IMR-90 (cell line): Measurements from ENCODE around the gene AKT2. TPM values are rescaled to one million over a fixed set of nuclear protein-coding genes. Genes with fewer than 3 reads are reported as not detected.

Source experiments
- ATAC-seq: fragments of 200-7000 bp; cut with Tn5 transposase; 2 replicates; pipeline ENCODE4 v1.9.1; 2020; ENCODE audit warnings: low read depth, mild to moderate bottlenecking, moderate library complexity
- BruUV-seq: library from RNA; stranded (reverse); fragments of 400-500 nt; replicated peaks from 2 replicates; lab custom pipeline; 2021; lab: Mats Ljungman, UMichigan
- CTCF ChIA-PET: fragments of 300-600 bp; formaldehyde crosslinking; extraction: SDS; loops from one replicate; lab custom pipeline; 2021; ENCODE audit warnings: antibody characterized with exemption; lab: Yijun Ruan, JAX
- POLR2A ChIA-PET: fragments of 300-600 bp; sonication (Branson Sonifier 250); formaldehyde crosslinking; loops from one replicate; lab custom pipeline; 2022; ENCODE audit warnings: antibody characterized with exemption; ENCODE audit not compliant: unreplicated experiment; lab: Charles Lee
- DNase-seq: peaks from one replicate; pipeline ENCODE4 v3.0.0; 2013
- H2AFZ ChIP-seq: replicated peaks from 2 replicates; pipeline ENCODE3; 2013; ENCODE audit warnings: low read length, mild to moderate bottlenecking; ENCODE audit not compliant: poor library complexity
- H2AK5ac ChIP-seq: 2 replicates; pipeline ENCODE4 v1.6.1; 2013; ENCODE audit warnings: low read depth, low read length, inconsistent platforms
- H2AK9ac ChIP-seq: replicated peaks from 2 replicates; pipeline ENCODE3; 2013; ENCODE audit warnings: mild to moderate bottlenecking, low read depth, low read length, moderate library complexity; ENCODE audit not compliant: poor library complexity
- H2BK120ac ChIP-seq: 2 replicates; pipeline ENCODE4 v1.6.1; 2013; ENCODE audit warnings: low read depth, low read length, inconsistent platforms
- H2BK15ac ChIP-seq: 3 replicates; pipeline ENCODE4 v1.6.1; 2013; ENCODE audit warnings: low read depth, low read length, inconsistent platforms
- H2BK20ac ChIP-seq: 2 replicates; pipeline ENCODE4 v1.6.1; 2013; ENCODE audit warnings: low read depth, mild to moderate bottlenecking, inconsistent platforms, low read length, moderate library complexity
- H2BK5ac ChIP-seq: 2 replicates; pipeline ENCODE4 v1.6.1; 2013; ENCODE audit warnings: mild to moderate bottlenecking, low read depth, low read length, inconsistent platforms; ENCODE audit not compliant: poor library complexity, severe bottlenecking
- H3K14ac ChIP-seq: replicated peaks from 2 replicates; pipeline ENCODE4 v1.6.1; 2013; ENCODE audit warnings: low read depth, low read length, inconsistent platforms
- H3K18ac ChIP-seq: 2 replicates; pipeline ENCODE4 v1.6.1; 2013; ENCODE audit warnings: low read depth, low read length, control low read depth
- H3K23ac ChIP-seq: 2 replicates; pipeline ENCODE4 v1.6.1; 2013; ENCODE audit warnings: low read depth, low read length, inconsistent platforms
- H3K27ac ChIP-seq: 2 replicates; pipeline ENCODE4 v1.5.1; 2013; ENCODE audit warnings: mild to moderate bottlenecking, control low read depth, low read length; ENCODE audit not compliant: insufficient read depth
- H3K27me3 ChIP-seq: 2 replicates; pipeline ENCODE4 v1.6.1; 2013; ENCODE audit warnings: low read length; ENCODE audit not compliant: control insufficient read depth, insufficient read depth
- H3K36me3 ChIP-seq: 2 replicates; pipeline ENCODE4 v1.6.1; 2013; ENCODE audit warnings: low read length, mixed read lengths; ENCODE audit not compliant: control insufficient read depth, insufficient read depth
- H3K4ac ChIP-seq: 2 replicates; pipeline ENCODE4 v1.6.1; 2013; ENCODE audit warnings: low read depth, low read length, inconsistent platforms
- H3K4me1 ChIP-seq: 2 replicates; pipeline ENCODE4 v1.6.1; 2013; ENCODE audit warnings: low read length, mixed read lengths; ENCODE audit not compliant: control insufficient read depth, insufficient read depth
- H3K4me2 ChIP-seq: 2 replicates; pipeline ENCODE4 v1.6.1; 2013; ENCODE audit warnings: low read depth, mild to moderate bottlenecking, control low read depth, low read length, moderate library complexity
- H3K4me3 ChIP-seq: 2 replicates; pipeline ENCODE4 v1.5.1; 2013; ENCODE audit warnings: low read depth, mild to moderate bottlenecking, control low read depth, low read length, moderate library complexity; ENCODE audit not compliant: insufficient read depth
- H3K56ac ChIP-seq: 2 replicates; pipeline ENCODE4 v1.6.1; 2013; ENCODE audit warnings: low read length, inconsistent platforms; ENCODE audit not compliant: insufficient read depth; ENCODE audit errors: extremely low read depth
- H3K79me1 ChIP-seq, 2 experiments: 2 replicates each; pipeline ENCODE4 v1.6.1; 2013; ENCODE audit warnings: low read length in 2 of 2, inconsistent platforms in 1 of 2, low read depth in 1 of 2
- H3K9ac ChIP-seq: 2 replicates; pipeline ENCODE4 v1.6.1; 2013; ENCODE audit warnings: low read depth, low read length, control low read depth
- H3K9me1 ChIP-seq: 2 replicates; pipeline ENCODE4 v1.6.1; 2013; ENCODE audit warnings: low read length, inconsistent platforms; ENCODE audit not compliant: insufficient read depth
- H3K9me3 ChIP-seq: 2 replicates; pipeline ENCODE4 v1.6.1; 2013; ENCODE audit warnings: low read length; ENCODE audit not compliant: control insufficient read depth, insufficient read depth
- H4K20me1 ChIP-seq: 2 replicates; pipeline ENCODE4 v1.6.1; 2013; ENCODE audit warnings: low read length, inconsistent platforms; ENCODE audit not compliant: insufficient read depth
- H4K5ac ChIP-seq: 2 replicates; pipeline ENCODE4 v1.6.1; 2013; ENCODE audit warnings: mild to moderate bottlenecking, low read depth, low read length, control low read depth
- H4K8ac ChIP-seq, 2 experiments: 2 replicates each; pipeline ENCODE4 v1.6.1; 2013; ENCODE audit warnings: low read depth in 2 of 2, low read length in 2 of 2, control low read depth in 1 of 2, inconsistent platforms in 1 of 2
- H4K91ac ChIP-seq: 2 replicates; pipeline ENCODE4 v1.6.1; 2013; ENCODE audit warnings: low read depth, low read length, inconsistent platforms; ENCODE audit not compliant: insufficient read depth
- CEBPB ChIP-seq: IDR thresholded peaks from 2 replicates; pipeline ENCODE4 v1.6.1; 2012; ENCODE audit warnings: low read depth, low read length, improper control_type of control experiment
- CHD1 ChIP-seq: IDR thresholded peaks from 2 replicates; pipeline ENCODE4 v1.6.1; 2012; ENCODE audit warnings: low read depth, low read length, improper control_type of control experiment
- FOS ChIP-seq: fragments of 150-350 bp; IDR thresholded peaks from 2 replicates; pipeline ENCODE4 v1.6.1; 2016; ENCODE audit warnings: low read depth, low read length
- MAFK ChIP-seq: IDR thresholded peaks from 2 replicates; pipeline ENCODE4 v1.6.1; 2012; ENCODE audit warnings: low read depth, low read length, improper control_type of control experiment
- MAZ ChIP-seq: IDR thresholded peaks from 2 replicates; pipeline ENCODE4 v1.6.1; 2012; ENCODE audit warnings: low read depth, mild to moderate bottlenecking, low read length, improper control_type of control experiment, moderate library complexity, borderline replicate concordance
- MXI1 ChIP-seq: IDR thresholded peaks from 2 replicates; pipeline ENCODE4 v1.6.1; 2012; ENCODE audit warnings: low read depth, mild to moderate bottlenecking, low read length, moderate library complexity, borderline replicate concordance
- NFE2L2 ChIP-seq: fragments of 150-350 bp; IDR thresholded peaks from 2 replicates; pipeline ENCODE4 v1.6.1; 2016; ENCODE audit warnings: low read depth, mild to moderate bottlenecking, low read length
- POLR2A ChIP-seq: IDR thresholded peaks from 2 replicates; pipeline ENCODE4 v1.6.1; 2012; ENCODE audit warnings: mild to moderate bottlenecking, low read depth, low read length
- RAD21 ChIP-seq: IDR thresholded peaks from 2 replicates; pipeline ENCODE4 v1.6.1; 2012; ENCODE audit warnings: low read length, improper control_type of control experiment
- RCOR1 ChIP-seq: IDR thresholded peaks from 2 replicates; pipeline ENCODE4 v1.6.1; 2012; ENCODE audit warnings: mild to moderate bottlenecking, low read length, improper control_type of control experiment; ENCODE audit not compliant: insufficient replicate concordance
- RFX5 ChIP-seq: IDR thresholded peaks from 2 replicates; pipeline ENCODE4 v1.8.0; 2012; ENCODE audit warnings: low read depth, mild to moderate bottlenecking, low read length, moderate library complexity
- SMC3 ChIP-seq: fragments of 150-350 bp; IDR thresholded peaks from 2 replicates; pipeline ENCODE4 v1.6.1; 2016; ENCODE audit warnings: low read depth, mild to moderate bottlenecking, antibody characterized with exemption, low read length, moderate library complexity
- WGBS, 2 experiments: methylation state at CpG; one replicate each; pipeline versions ENCODE4 v1.1.5 to v1.1.7; 2013; ENCODE audit warnings: missing lambda C conversion rate in 2 of 2; ENCODE audit not compliant: insufficient read length in 1 of 2; ENCODE audit errors: extremely low coverage in 2 of 2; 5-methylcytosine and 5-hydroxymethylcytosine counted together
- dilution Hi-C: fragments of 300-500 bp; cut with HindIII; formaldehyde crosslinking; loops from one replicate; pipeline ENCODE4 v1.14.3; 2018; ENCODE audit warnings: low sequenced_read_pairs; ENCODE audit not compliant: unreplicated experiment
- in situ Hi-C: fragments of 300-500 bp; cut with MboI; formaldehyde crosslinking; loops from 3 replicates; pipeline ENCODE4 v1.14.3; 2019; ENCODE audit warnings: low sequenced_read_pairs, inconsistent platforms, mixed read lengths
- intact Hi-C: fragments of 100-400 bp; cut with micrococcal nuclease; formaldehyde crosslinking; loops from 2 replicates; pipeline ENCODE4 v1.10.0; 2022
- polyA plus RNA-seq, 3 experiments: library from polyadenylated mRNA; depleted of rRNA; stranded (reverse); fragments of >200 nt; gene quantifications; 2 replicates each; pipeline ENCODE4 v1.2.3, GENCODE V29; 2012; ENCODE audit warnings: low replicate concordance in 1 of 3
- total RNA-seq: library from RNA; depleted of rRNA; stranded (reverse); fragments of >200 nt; gene quantifications from 2 replicates; pipeline ENCODE4 v1.2.3, GENCODE V29; 2012
- TF ChIP-seq, protein P1 (sequence below): fragments of 150-350 bp; IDR thresholded peaks from 2 replicates; pipeline ENCODE4 v1.6.1; 2016; ENCODE audit warnings: low read depth, mild to moderate bottlenecking, low read length, moderate library complexity, borderline replicate concordance
- TF ChIP-seq, protein P2 (sequence below): fragments of 150-350 bp; IDR thresholded peaks from 2 replicates; pipeline ENCODE4 v1.6.1; 2017; ENCODE audit warnings: mild to moderate bottlenecking, antibody characterized with exemption, low read length, low read depth

Gene AKT2
- total and polyA plus RNA-seq, 2 of the 4 experiments (the other 2 are of a cell fraction): 61.5 to 104 TPM

GRCh38 chr19:40221858-40222619, 63.1 kb downstream of the AKT2 start (continued):
- TF ChIP-seq SMC3: peak; percentile 92

GRCh38 chr19:40220674-40221073, 64.5 kb downstream of the AKT2 start:
- POLR2A ChIA-PET: no interaction called here
- TF ChIP-seq MAZ (no peak), CHD1 (no peak), FOS (no peak), MAFK (no peak), NFE2L2 (no peak), RFX5 (no peak), CEBPB (no peak), SMC3 (no peak), RCOR1 (no peak), MXI1 (no peak), POLR2A (no peak), RAD21 (no peak)
- TF ChIP-seq, protein P1, sequence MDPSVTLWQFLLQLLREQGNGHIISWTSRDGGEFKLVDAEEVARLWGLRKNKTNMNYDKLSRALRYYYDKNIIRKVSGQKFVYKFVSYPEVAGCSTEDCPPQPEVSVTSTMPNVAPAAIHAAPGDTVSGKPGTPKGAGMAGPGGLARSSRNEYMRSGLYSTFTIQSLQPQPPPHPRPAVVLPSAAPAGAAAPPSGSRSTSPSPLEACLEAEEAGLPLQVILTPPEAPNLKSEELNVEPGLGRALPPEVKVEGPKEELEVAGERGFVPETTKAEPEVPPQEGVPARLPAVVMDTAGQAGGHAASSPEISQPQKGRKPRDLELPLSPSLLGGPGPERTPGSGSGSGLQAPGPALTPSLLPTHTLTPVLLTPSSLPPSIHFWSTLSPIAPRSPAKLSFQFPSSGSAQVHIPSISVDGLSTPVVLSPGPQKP: no peak
- TF ChIP-seq, protein P2, sequence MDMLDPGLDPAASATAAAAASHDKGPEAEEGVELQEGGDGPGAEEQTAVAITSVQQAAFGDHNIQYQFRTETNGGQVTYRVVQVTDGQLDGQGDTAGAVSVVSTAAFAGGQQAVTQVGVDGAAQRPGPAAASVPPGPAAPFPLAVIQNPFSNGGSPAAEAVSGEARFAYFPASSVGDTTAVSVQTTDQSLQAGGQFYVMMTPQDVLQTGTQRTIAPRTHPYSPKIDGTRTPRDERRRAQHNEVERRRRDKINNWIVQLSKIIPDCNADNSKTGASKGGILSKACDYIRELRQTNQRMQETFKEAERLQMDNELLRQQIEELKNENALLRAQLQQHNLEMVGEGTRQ: no peak

More at GRCh38 chr19:40220674-40221073, 64.5 kb downstream of the AKT2 start:
- in situ Hi-C loops (loop anchor here (5.0 kb wide), 1 partner anchor 78 kb away; no protein-coding TSS in a partner anchor), dilution Hi-C loops (no loop called here), intact Hi-C loops (no loop called here)
- Histone ChIP-seq H2BK5ac (no peak overlapping the region), H3K27ac (no peak overlapping the region), H3K36me3 (no peaks in the 10 kb centered on the region), H3K9me3 (no peaks in the 10 kb centered on the region), H3K9ac (no peak overlapping the region), H3K79me1 (no peaks in the 10 kb centered on the region), H4K20me1 (no peaks in the 10 kb centered on the region), H3K14ac (no peak overlapping the region), H4K91ac (no peak overlapping the region), H2BK20ac (no peak overlapping the region), H2AK5ac (no peak overlapping the region), H2BK120ac (no peak overlapping the region), H2AK9ac (no peak overlapping the region), H3K27me3 (peaks cover 15% of the 10 kb centered on the region), H3K4me2 (no peak overlapping the region), H2AFZ (no peak overlapping the region), H3K4ac (no peak overlapping the region), H3K18ac (no peak overlapping the region), H4K8ac (no peak overlapping the region), H3K23ac (no peak overlapping the region), H3K4me1 (peaks cover 1% of the 10 kb centered on the region; the same call in 1 of the 2 replicates), H4K5ac (no peak overlapping the region), H2BK15ac (no peak overlapping the region), H3K56ac (no peak overlapping the region), H3K9me1 (peaks cover 14% of the 10 kb centered on the region), H3K4me3 (no peak overlapping the region)
- DNase-seq (no peak), ATAC-seq (no peak)
- no TSS peak for BruUV-seq
- CTCF ChIA-PET: interaction anchor here (1.3 kb wide), 2 partner anchors 55 to 81 kb away, joined by 3 read pairs; no protein-coding TSS in a partner anchor
- 87% methylated on average over 3 of the region's 9 CpGs; no CpG with 5 or more reads in 1 of the 2 experiments for WGBS, 2 experiments
